Effector memory CD8-positive, alpha-beta T cell (primary cell): ENCODE measurements around the gene MSI2.

Experiments used
- ATAC-seq: fragments of 150-1000 bp; cut with Tn5 transposase; replicated peaks from 2 replicates; pipeline ENCODE4 v1.10.0; 2021; ENCODE audit warnings: mild to moderate bottlenecking, moderate library complexity
- DNase-seq, 3 experiments: peaks; one replicate each; pipeline ENCODE4 v3.0.0; 2021
- H3K27ac Mint-ChIP-seq, 2 donors: one replicate each; pipeline ENCODE4 v1.8.0; 2022; ENCODE audit warnings: mild to moderate bottlenecking in 2 of 2, mixed read lengths in 2 of 2, moderate library complexity in 2 of 2
- H3K27me3 Mint-ChIP-seq, 2 donors: one replicate each; pipeline ENCODE4 v1.8.0; 2022; ENCODE audit warnings: mixed read lengths in 2 of 2
- H3K36me3 Mint-ChIP-seq: one replicate; pipeline ENCODE4 v1.8.0; 2022; ENCODE audit warnings: mild to moderate bottlenecking, moderate library complexity, mixed read lengths; ENCODE audit not compliant: insufficient read depth
- H3K4me1 Mint-ChIP-seq, 2 donors: one replicate each; pipeline ENCODE4 v1.8.0; 2022; ENCODE audit warnings: low read depth in 2 of 2, mixed read lengths in 2 of 2
- H3K4me3 Mint-ChIP-seq, 2 donors: one replicate each; pipeline ENCODE4 v1.8.0; 2022; ENCODE audit warnings: mild to moderate bottlenecking in 2 of 2, mixed read lengths in 2 of 2, moderate library complexity in 2 of 2
- H3K9me3 Mint-ChIP-seq, 2 donors: one replicate each; pipeline ENCODE4 v1.8.0; 2022; ENCODE audit warnings: mixed read lengths in 2 of 2

The MSI2 gene

GRCh38 chr17:57637666-57638010 is 381.3 kb downstream of the MSI2 start:
- DNase-seq = no peak
- no peak for ATAC-seq
- Mint-ChIP-seq H3K4me1 (peaks cover 3 to 10% of the 10 kb centered on the region in 2 donors), H3K36me3 (peaks cover 16% of the 10 kb centered on the region), H3K27me3 (no peaks in the 10 kb centered on the region), H3K4me3 (no peak overlapping the region), H3K27ac (peak overlapping the region; percentile 65 to 80), H3K9me3 (no peaks in the 10 kb centered on the region)

DNA sequence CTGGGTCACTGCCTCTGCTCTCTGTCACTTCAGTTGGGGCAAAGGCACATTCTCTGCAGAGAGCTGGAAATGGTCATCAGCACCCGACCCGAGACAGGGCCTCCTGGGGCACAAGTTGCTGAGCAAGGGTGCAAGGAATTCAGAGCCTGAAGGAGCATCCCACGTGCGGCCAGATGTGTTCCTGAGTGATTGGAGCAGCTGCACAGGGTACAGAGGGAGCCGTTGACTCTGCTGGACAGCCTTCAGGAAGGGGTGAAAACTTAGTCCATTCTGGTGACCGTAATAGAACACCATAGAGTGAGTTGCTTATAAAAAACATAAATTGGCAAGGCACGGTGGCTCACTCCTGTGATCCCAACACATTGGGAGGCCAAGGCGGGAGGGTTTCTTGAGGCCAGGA is 382.0 kb downstream of the MSI2 start:
- Mint-ChIP-seq H3K9me3 (no peaks in the 10 kb centered on the region), H3K27ac (peak overlapping the region; percentile 65 to 80), H3K36me3 (peaks cover 16% of the 10 kb centered on the region), H3K4me1 (peaks cover 3 to 10% of the 10 kb centered on the region in 2 donors), H3K27me3 (no peaks in the 10 kb centered on the region), H3K4me3 (no peak overlapping the region)
- no peak for ATAC-seq
- no peak for DNase-seq

GRCh38 chr17:57639381-57639780 is 383.1 kb downstream of the MSI2 start:
- DNase-seq (no peak), ATAC-seq (no peak)
- no peaks in the 10 kb centered on the region for H3K27me3 Mint-ChIP-seq
- H3K27ac Mint-ChIP-seq = peak overlapping the region; percentile 80 to 84
- H3K4me3 Mint-ChIP-seq = no peak overlapping the region
- H3K9me3 Mint-ChIP-seq = no peaks in the 10 kb centered on the region
- peaks cover 16% of the 10 kb centered on the region for H3K36me3 Mint-ChIP-seq
- peaks cover 3 to 8% of the 10 kb centered on the region in 2 donors for H3K4me1 Mint-ChIP-seq

DNA sequence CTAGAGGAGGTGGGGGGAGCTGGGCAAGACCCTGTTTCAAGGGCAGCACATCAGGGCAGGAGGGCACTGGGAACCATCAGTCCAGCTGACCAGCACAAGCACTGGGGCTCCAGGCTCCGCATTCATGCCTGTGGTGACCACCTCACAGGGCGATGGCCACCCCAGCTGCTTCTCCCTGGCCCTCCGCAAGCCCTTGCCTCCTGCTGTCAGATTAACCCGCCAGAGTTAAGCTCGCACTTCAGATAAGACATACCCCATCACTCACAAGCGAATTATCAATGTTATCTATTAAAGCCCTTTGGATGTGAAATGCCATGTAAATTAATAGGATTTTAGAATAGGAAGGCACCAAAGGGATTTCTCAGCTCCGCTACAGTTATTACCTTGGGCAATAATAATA is 383.8 kb downstream of the MSI2 start:
- Mint-ChIP-seq H3K27me3 (no peaks in the 10 kb centered on the region), H3K9me3 (no peaks in the 10 kb centered on the region), H3K4me1 (peaks cover 3 to 8% of the 10 kb centered on the region in 2 donors), H3K36me3 (peaks cover 16% of the 10 kb centered on the region), H3K27ac (peak overlapping the region in 1 of 2 donors; percentile 84), H3K4me3 (no peak overlapping the region)
- DNase-seq = no peak
- no peak for ATAC-seq

DNA sequence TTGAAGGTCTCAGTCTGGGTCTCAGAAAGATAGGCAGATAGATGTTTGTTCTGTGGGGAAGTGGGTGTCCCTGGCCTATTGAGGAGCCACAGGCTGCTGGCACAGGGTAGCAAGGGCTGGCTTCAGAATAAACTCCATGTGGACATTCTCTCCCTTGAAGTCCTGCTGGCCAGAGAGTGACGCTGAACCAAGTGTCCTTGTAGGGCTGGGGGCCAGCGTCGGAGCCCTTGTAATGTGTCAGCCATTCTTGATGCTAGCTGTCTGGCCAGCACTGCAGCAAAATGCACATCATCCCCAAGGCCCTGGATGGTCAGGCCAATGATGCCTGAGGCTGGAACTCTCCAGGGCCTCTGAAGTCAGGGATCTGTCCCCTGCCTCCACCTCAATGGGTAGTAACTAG is 385.4 kb downstream of the MSI2 start:
- Mint-ChIP-seq H3K9me3 (no peaks in the 10 kb centered on the region), H3K36me3 (peaks cover 15% of the 10 kb centered on the region), H3K4me1 (peaks cover 6 to 14% of the 10 kb centered on the region in 2 donors), H3K4me3 (no peak overlapping the region), H3K27ac (peak overlapping the region; percentile 80 to 84), H3K27me3 (no peaks in the 10 kb centered on the region)
- ATAC-seq = no peak
- no peak for DNase-seq

DNA sequence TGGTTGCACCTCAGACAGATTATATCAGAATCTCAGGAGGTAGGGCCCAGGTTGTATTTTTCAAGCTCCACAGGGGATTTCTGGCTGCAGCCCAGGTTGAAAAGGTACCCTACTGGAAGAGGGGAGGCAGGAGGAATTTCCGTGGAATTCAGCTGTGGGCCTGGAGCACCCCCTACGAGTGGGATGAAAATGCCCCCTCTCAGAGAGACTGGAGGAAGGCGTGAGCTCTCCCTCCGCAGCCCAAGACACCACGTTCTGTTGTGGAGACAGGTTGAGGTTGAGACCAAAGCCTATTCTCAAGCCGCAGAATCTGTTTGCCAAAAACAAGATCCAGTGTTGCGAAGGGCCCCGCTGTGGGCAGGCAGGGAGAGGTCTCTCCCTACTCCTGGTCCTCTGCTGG is 386.7 kb downstream of the MSI2 start:
- Mint-ChIP-seq H3K36me3 (peaks cover 7% of the 10 kb centered on the region), H3K4me1 (peaks cover 6 to 14% of the 10 kb centered on the region in 2 donors), H3K27me3 (no peaks in the 10 kb centered on the region), H3K27ac (no peak overlapping the region), H3K4me3 (no peak overlapping the region), H3K9me3 (no peaks in the 10 kb centered on the region)
- no peak for ATAC-seq
- no peak for DNase-seq

GRCh38 chr17:57644326-57644725 is 388.0 kb downstream of the MSI2 start:
- ATAC-seq (no peak), DNase-seq (no peak)
- peaks cover 3% of the 10 kb centered on the region for H3K36me3 Mint-ChIP-seq
- peaks cover 6 to 14% of the 10 kb centered on the region in 2 donors for H3K4me1 Mint-ChIP-seq
- H3K9me3 Mint-ChIP-seq = no peaks in the 10 kb centered on the region
- H3K27ac Mint-ChIP-seq = peak overlapping the region; percentile 8 to 57
- H3K4me3 Mint-ChIP-seq = no peak overlapping the region
- no peaks in the 10 kb centered on the region for H3K27me3 Mint-ChIP-seq

DNA sequence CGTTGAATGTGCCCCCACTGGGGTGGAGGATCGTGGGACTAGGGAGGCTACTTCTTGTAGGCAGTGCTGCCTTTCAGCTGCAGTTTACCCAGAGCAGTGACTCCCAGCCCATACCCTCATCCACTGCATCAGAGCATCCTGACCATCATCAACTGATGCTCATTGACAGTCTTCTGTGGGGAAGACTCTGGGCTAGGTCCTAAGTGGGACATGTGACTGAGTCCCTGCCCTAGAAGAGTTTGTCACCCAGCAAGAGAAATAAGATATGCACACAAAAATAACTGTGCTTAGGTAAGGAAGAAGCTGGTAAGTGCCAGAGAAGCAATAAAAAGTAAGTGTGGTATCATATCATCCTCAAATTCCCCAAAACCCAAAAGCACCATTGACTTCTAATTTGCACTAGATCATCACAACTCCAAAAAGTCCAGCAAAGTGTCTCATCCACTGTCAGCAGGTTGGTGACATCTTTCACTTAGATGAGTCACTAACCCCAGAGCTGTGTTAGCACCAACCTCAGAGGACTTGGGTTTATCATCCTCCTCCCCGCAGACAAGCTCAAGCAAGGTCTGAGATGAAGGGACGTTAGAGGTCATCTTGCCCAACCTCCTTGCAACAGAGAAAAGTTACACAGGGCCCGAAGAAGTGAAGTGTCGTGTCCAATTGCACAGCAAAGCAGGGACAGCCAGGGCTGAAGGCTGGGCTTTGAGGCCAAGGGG is 389.8 kb downstream of the MSI2 start:
- DNase-seq (peak in 2 of 3 experiments; percentile 3 to 6), ATAC-seq (peak; percentile 96)
- H3K4me1 Mint-ChIP-seq = peaks cover 10 to 12% of the 10 kb centered on the region in 2 donors
- H3K9me3 Mint-ChIP-seq = no peaks in the 10 kb centered on the region
- peak overlapping the region; percentile 42 to 71 for H3K27ac Mint-ChIP-seq
- no peak overlapping the region for H3K4me3 Mint-ChIP-seq
- H3K36me3 Mint-ChIP-seq = no peaks in the 10 kb centered on the region
- no peaks in the 10 kb centered on the region for H3K27me3 Mint-ChIP-seq

DNA sequence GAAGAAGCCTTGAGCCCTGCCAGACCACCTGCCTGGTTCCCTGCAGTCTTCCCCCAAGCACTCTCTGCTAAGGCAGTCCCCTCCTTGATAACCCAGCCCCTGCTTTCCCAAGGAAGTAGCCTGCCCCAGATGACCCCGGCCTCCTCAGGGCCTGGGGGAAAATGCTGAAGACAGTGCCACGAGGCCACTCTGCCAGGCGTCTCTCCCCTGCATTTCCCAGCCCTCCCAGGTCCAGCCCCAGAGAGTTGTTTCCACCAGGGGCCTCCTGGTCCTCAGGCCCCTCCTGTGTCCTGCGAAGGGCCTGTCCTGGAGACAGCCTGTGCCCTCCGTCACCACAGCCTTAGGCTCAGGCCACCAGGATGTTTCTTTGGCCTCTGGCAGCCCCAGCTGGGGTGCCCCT is 392.4 kb downstream of the MSI2 start:
- Mint-ChIP-seq H3K36me3 (no peaks in the 10 kb centered on the region), H3K27me3 (no peaks in the 10 kb centered on the region), H3K27ac (no peak overlapping the region), H3K4me3 (no peak overlapping the region), H3K9me3 (no peaks in the 10 kb centered on the region), H3K4me1 (peaks cover 10% of the 10 kb centered on the region in 2 donors)
- ATAC-seq = no peak
- DNase-seq = no peak

- Mint-ChIP-seq H3K4me3 (no peak overlapping the region), H3K9me3 (no peaks in the 10 kb centered on the region), H3K27me3 (no peaks in the 10 kb centered on the region), H3K36me3 (no peaks in the 10 kb centered on the region), H3K4me1 (peaks cover 10 to 15% of the 10 kb centered on the region in 2 donors), H3K27ac (no peak overlapping the region)
- DNase-seq (no peak), ATAC-seq (no peak)
These were observed 392.9 kb downstream of the MSI2 start for GRCh38 chr17:57649191-57649590.

DNA sequence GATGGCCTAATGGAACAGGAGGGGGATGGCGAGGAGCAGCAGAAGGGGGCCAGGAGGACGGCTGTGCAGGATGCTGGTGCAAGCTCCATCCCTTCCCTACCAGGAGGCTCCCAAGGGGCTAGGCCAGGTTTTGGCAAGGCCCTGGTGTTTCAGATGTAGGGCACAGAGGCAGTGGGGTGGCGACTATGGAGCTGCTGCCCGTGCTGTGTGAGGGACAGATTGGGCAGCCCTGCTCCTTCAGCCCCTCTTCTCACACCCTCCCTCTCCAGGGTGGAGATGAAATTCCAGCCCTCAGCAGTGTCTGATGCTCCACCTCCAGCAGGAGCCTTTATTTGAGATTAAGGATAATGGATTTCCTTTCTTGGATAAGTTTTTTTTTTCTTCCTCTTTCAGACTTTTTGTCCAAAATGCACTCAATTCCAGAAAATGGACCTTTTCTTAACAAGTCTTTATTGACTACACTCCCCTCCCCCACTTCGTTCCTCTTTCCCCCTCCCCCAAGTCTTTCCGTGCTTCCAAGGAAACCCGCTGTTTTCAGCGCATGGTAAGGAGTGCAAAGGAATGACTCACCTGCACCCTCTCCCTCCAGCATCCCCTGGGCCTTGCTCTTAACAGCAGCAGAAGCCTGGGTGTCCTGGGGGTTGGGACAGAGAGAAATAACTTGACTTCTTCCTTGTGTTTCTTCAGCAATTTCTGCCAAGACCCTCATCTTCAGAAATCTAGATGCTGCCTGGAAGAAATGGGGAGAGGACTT is 393.6 kb downstream of the MSI2 start:
- H3K27ac Mint-ChIP-seq = no peak overlapping the region
- peaks cover 10 to 22% of the 10 kb centered on the region in 2 donors for H3K4me1 Mint-ChIP-seq
- H3K4me3 Mint-ChIP-seq = no peak overlapping the region
- no peaks in the 10 kb centered on the region for H3K27me3 Mint-ChIP-seq
- no peaks in the 10 kb centered on the region for H3K36me3 Mint-ChIP-seq
- DNase-seq (no peak), ATAC-seq (no peak)
- H3K9me3 Mint-ChIP-seq = no peaks in the 10 kb centered on the region

DNA sequence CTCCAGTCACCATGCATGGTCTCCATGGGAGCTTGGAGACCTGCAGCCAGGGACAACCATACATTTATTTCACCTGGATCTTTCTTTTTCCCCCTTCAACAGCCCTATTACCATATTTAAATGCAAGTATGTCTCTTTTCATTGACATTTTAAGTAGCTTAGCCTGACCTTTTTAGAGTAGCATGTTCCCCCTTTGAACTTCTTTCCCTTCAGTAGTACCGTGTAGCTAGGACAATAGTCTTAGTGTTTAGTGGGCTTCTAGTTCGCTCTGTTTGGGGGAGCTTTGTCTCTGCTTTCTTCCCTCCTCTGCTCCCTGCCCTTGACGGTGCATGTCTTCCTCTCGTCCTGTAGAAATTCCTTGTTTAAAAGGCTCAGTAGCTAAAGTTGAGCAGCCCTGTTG is 394.2 kb downstream of the MSI2 start:
- Mint-ChIP-seq H3K9me3 (no peaks in the 10 kb centered on the region), H3K27ac (no peak overlapping the region), H3K27me3 (no peaks in the 10 kb centered on the region), H3K4me1 (peaks cover 10 to 25% of the 10 kb centered on the region in 2 donors), H3K4me3 (no peak overlapping the region), H3K36me3 (no peaks in the 10 kb centered on the region)
- DNase-seq (no peak), ATAC-seq (no peak)

GRCh38 chr17:57651451-57651850 is 395.1 kb downstream of the MSI2 start:
- ATAC-seq = no peak
- H3K27ac Mint-ChIP-seq = peak overlapping the region in 1 of 2 donors; percentile 10
- H3K4me1 Mint-ChIP-seq = peaks cover 5 to 24% of the 10 kb centered on the region in 2 donors
- no peaks in the 10 kb centered on the region for H3K27me3 Mint-ChIP-seq
- no peak for DNase-seq
- H3K36me3 Mint-ChIP-seq = no peaks in the 10 kb centered on the region
- H3K9me3 Mint-ChIP-seq = no peaks in the 10 kb centered on the region
- H3K4me3 Mint-ChIP-seq = no peak overlapping the region

DNA sequence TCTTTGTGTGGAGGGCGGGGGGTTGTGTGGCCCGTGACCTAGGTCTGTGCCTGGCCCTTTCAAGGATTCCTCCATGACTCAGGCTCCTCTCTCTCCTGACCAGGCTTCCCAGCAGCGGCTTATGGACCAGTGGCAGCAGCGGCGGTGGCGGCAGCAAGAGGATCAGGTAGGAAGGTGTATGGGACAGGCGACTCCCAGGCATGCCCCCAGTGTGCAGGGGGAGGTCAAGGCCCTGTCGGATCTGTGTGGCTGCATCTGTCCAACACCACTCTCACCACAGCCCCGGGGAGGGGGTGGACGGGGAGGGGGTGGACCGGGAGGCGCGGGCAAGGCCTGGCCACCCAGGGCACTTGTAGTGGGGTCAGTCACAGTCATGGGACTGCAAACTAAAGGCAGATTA is 395.7 kb downstream of the MSI2 start:
- no peak for DNase-seq
- H3K27ac Mint-ChIP-seq = peak overlapping the region in 1 of 2 donors; percentile 10
- ATAC-seq = no peak

More for the DNA sequence above, 395.7 kb downstream of the MSI2 start:
- Mint-ChIP-seq H3K4me3 (no peak overlapping the region), H3K27me3 (no peaks in the 10 kb centered on the region), H3K36me3 (no peaks in the 10 kb centered on the region), H3K9me3 (no peaks in the 10 kb centered on the region), H3K4me1 (peaks cover 7 to 28% of the 10 kb centered on the region in 2 donors)
